Activated CD8-positive, alpha-beta T cell treated with anti-CD3 and anti-CD28 coated beads for 36 hours (primary cell): Measurements from ENCODE around the gene AGRN. TPM values are rescaled to one million over a fixed set of nuclear protein-coding genes. Genes with fewer than 3 reads are reported as not detected.

Experiments used
- ATAC-seq: fragments of 200-7000 bp; cut with Tn5 transposase; one replicate; pipeline ENCODE4 v1.10.0; 2021; ENCODE audit warnings: mild to moderate bottlenecking, moderate library complexity
- CTCF ChIA-PET: fragments of 350-600 bp; sonication (Branson Sonifier 250); formaldehyde crosslinking; loops from one replicate; lab custom pipeline; 2021; ENCODE audit warnings: antibody characterized with exemption; lab: Charles Lee
- POLR2A ChIA-PET: fragments of 350-600 bp; sonication (Branson Sonifier 250); formaldehyde crosslinking; loops from one replicate; lab custom pipeline; 2021; ENCODE audit warnings: antibody characterized with exemption; lab: Charles Lee
- DNase-seq: peaks from one replicate; pipeline ENCODE4 v3.0.0-alpha.2; 2020
- H3K27ac Mint-ChIP-seq: one replicate; pipeline ENCODE4 v1.8.0; 2021; ENCODE audit warnings: mild to moderate bottlenecking, mixed read lengths
- H3K27me3 Mint-ChIP-seq: one replicate; pipeline ENCODE4 v1.8.0; 2021; ENCODE audit warnings: mixed read lengths
- H3K36me3 Mint-ChIP-seq: one replicate; pipeline ENCODE4 v1.8.0; 2021; ENCODE audit warnings: low read depth, mixed read lengths
- H3K4me1 Mint-ChIP-seq: one replicate; pipeline ENCODE4 v1.8.0; 2021; ENCODE audit warnings: low read depth, mixed read lengths
- H3K4me3 Mint-ChIP-seq: one replicate; pipeline ENCODE4 v1.8.0; 2021; ENCODE audit warnings: mild to moderate bottlenecking, moderate library complexity, mixed read lengths
- H3K9me3 Mint-ChIP-seq: one replicate; pipeline ENCODE4 v1.8.0; 2021; ENCODE audit warnings: mixed read lengths
- intact Hi-C: fragments of 100-400 bp; cut with micrococcal nuclease; formaldehyde crosslinking; loops from one replicate; pipeline ENCODE4 v1.10.0; 2022
- total RNA-seq, 2 experiments: library from RNA; stranded (reverse); gene quantifications; one replicate each; pipeline ENCODE4 v1.2.3, GENCODE V29; 2021
- TF ChIP-seq, protein P1 (sequence below): fragments of 200-600 bp; IDR thresholded peaks from one replicate; pipeline ENCODE4 v1.8.0; 2022; ENCODE audit warnings: antibody characterized with exemption, mild to moderate bottlenecking

The AGRN gene
- total RNA-seq, 2 experiments from 2014 or later = 64.9 to 68.0 TPM

DNA sequence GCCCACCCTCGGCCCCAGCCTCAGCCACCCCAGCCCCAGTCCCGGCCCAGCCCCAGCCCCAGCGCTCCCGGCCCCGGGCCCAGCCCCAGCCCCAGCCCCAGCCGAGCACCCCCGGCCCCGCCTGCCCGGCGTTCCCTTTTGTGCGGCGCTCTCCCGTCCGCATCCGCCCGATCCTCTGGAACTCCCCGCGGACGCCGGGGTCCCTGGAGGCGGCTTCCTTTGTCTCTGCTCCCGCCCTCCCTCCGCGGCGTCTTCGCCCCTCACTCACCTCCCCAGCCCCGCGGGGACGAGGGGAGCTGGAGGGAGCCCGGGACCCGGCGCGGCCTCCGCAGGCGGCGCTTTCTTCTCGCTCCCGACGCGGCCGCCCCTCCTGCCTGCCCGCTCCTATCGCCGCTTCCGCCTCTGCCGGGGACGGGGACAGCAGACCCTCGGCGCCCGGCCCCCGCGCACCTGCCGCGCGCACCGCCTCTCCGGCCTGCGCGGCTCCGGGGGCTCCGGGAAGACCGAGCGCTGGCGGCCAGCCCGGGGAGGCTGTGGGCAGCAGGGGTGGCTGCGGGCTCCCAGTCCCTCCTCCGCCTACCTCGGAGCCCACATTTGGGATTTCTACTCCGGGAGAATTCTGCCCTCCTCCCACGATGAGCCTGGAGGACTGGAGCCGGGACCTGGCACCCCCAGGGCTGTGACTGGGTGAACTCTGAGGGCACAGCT lies 14.0 kb downstream of the AGRN start:
- Mint-ChIP-seq H3K4me1 (peaks cover 17% of the 10 kb centered on the region), H3K9me3 (no peaks in the 10 kb centered on the region), H3K27ac (no peak overlapping the region), H3K27me3 (peaks cover 27% of the 10 kb centered on the region), H3K4me3 (peak overlapping the region; percentile 66), H3K36me3 (no peaks in the 10 kb centered on the region)
- ATAC-seq (peak; percentile 9), DNase-seq (peak; percentile 37)
- ChIA-PET POLR2A (interaction anchor here (0.9 to 2.3 kb wide), 6 partner anchors 11 to 171 kb away, joined by 3 to 8 read pairs (median 4); partner anchors contain the start of gene ISG15), CTCF (interaction anchor here (0.6 to 3.6 kb wide), 18 partner anchors 10 to 340 kb away, joined by 3 to 38 read pairs (median 4); partner anchors contain the start of gene ISG15)
- intact Hi-C loops = no loop called here
- TF ChIP-seq, protein P1, sequence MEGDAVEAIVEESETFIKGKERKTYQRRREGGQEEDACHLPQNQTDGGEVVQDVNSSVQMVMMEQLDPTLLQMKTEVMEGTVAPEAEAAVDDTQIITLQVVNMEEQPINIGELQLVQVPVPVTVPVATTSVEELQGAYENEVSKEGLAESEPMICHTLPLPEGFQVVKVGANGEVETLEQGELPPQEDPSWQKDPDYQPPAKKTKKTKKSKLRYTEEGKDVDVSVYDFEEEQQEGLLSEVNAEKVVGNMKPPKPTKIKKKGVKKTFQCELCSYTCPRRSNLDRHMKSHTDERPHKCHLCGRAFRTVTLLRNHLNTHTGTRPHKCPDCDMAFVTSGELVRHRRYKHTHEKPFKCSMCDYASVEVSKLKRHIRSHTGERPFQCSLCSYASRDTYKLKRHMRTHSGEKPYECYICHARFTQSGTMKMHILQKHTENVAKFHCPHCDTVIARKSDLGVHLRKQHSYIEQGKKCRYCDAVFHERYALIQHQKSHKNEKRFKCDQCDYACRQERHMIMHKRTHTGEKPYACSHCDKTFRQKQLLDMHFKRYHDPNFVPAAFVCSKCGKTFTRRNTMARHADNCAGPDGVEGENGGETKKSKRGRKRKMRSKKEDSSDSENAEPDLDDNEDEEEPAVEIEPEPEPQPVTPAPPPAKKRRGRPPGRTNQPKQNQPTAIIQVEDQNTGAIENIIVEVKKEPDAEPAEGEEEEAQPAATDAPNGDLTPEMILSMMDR = no peak

DNA sequence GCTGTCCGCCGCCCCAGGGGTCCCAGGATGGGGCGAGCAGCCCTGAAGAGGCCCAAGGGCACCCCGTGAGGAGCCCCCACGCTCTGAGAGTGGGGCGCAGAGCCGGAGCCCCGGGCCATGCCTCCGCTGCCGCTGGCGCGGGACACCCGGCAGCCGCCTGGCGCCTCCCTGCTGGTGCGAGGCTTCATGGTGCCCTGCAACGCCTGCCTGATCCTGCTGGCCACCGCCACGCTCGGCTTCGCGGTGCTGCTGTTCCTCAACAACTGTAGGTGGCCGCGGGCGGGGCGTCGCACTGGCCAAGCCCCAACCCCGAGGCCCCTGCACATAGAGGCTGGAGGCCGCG lies 14.5 kb downstream of the AGRN start:
- Mint-ChIP-seq H3K4me1 (peaks cover 23% of the 10 kb centered on the region), H3K9me3 (no peaks in the 10 kb centered on the region), H3K27me3 (peaks cover 31% of the 10 kb centered on the region), H3K4me3 (peak overlapping the region; percentile 66), H3K27ac (peak overlapping the region; percentile 57), H3K36me3 (no peaks in the 10 kb centered on the region)
- DNase-seq (no peak), ATAC-seq (no peak)
- CTCF ChIA-PET = interaction anchor here (1.4 to 3.6 kb wide), 4 partner anchors 16 to 216 kb away, joined by 3 to 38 read pairs (median 10); no protein-coding TSS in a partner anchor
- intact Hi-C loops = no loop called here
- POLR2A ChIA-PET = interaction anchor here (0.9 to 2.3 kb wide), 3 partner anchors 10 to 30 kb away, joined by 3 to 7 read pairs (median 4); no protein-coding TSS in a partner anchor
- TF ChIP-seq, protein P1 = no peak

DNA sequence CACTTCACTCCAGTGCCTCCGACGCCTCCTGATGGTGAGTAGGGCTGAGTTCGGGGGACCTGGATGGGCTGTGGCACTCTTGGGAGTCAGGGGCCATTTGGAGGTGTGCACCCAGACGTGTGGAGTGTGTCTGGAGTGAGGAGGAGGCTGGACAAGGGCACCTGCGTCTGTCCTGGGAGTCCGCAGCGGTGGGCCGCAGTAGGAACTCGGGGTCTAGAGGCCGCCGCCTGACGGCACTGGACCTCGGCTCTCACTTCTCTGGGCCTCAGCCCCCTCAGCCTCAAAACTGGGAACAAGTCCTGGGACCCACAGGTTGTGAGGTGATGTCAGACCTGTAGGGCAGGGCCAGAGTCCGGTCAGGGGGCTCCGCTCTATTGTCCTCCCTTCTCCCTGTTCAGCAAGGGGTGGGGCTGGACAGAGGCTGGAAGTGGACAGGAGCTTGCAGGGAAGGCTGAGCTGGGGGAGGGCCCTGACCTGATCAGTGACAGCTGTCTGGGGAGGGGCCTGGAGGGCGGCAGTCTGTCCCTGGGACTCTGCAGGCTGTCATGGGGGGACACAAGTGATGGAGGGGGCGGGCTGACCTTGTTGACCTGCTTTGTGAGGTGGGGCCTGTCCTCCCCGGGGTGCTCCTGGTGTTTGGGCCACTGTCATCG lies 15.5 kb downstream of the AGRN start:
- Mint-ChIP-seq H3K27me3 (peaks cover 34% of the 10 kb centered on the region), H3K27ac (no peak overlapping the region), H3K4me1 (peaks cover 27% of the 10 kb centered on the region), H3K9me3 (no peaks in the 10 kb centered on the region), H3K4me3 (no peak overlapping the region), H3K36me3 (no peaks in the 10 kb centered on the region)
- TF ChIP-seq, protein P1 = no peak
- ChIA-PET POLR2A (interaction anchor here (0.9 kb wide), 1 partner anchor 87 kb away, joined by 3 read pairs; no protein-coding TSS in a partner anchor), CTCF (interaction anchor here (0.9 to 1.1 kb wide), 2 partner anchors 23 to 29 kb away, joined by 3 read pairs; no protein-coding TSS in a partner anchor)
- intact Hi-C loops = no loop called here
- ATAC-seq = no peak
- DNase-seq = no peak

DNA sequence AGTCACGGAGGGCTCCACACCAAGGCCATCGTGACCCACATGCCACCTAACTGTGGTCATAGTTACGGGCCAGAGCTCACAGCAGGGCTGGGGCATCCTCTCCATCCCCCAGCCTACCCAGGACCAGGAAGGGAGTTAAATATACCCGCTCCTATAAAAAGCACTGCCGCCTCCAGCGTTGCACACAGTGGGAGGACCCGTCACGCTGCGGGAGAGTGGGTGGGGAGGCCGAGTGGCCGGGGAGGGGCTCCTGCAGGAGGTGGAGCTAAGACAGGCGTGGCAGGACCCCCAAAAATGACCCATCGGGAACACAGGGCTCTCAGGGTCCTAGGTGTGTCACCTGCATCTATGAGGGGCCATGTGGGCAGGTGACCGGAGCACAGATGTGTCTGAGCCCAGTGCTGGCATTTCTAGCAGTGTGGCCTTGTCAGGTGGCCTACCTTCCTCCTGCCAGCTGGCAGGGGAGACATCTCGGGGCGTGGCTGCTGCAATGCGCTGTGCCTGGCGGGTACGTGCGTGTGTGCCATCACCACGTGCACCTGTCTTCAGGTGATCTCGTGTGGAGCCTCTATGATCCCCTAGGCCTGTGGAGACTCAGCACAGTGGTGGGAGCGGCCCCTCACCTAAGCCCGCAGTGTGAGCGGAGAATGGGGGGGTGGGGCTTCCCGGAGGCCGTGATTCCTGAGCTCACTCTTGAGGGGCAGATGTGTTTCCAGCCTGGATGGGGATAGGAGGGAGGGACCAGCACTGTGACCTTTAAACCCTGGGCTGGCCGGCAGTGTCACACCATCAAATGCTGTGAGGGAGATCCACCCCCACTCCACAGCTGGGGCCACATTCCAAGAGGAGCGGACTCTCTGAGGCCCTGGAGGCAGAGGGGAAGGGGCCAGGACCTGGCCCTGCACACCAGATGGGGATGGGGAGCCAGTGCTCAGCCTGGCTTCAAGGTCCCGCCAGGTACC lies 17.7 kb downstream of the AGRN start:
- no peak overlapping the region for H3K27ac Mint-ChIP-seq
- CTCF ChIA-PET = interaction anchor here (3.6 kb wide), 1 partner anchor 26 kb away, joined by 21 read pairs; no protein-coding TSS in a partner anchor
- peaks cover 27% of the 10 kb centered on the region for H3K27me3 Mint-ChIP-seq

More for the DNA sequence above, 17.7 kb downstream of the AGRN start:
- DNase-seq (no peak), ATAC-seq (no peak)
- H3K36me3 Mint-ChIP-seq = no peaks in the 10 kb centered on the region
- POLR2A ChIA-PET = interaction anchor here (0.6 to 4.7 kb wide), 6 partner anchors 22 to 92 kb away, joined by 3 to 30 read pairs (median 4); partner anchors contain the start of gene ISG15
- no peaks in the 10 kb centered on the region for H3K9me3 Mint-ChIP-seq
- intact Hi-C loops = no loop called here
- H3K4me1 Mint-ChIP-seq = peaks cover 20% of the 10 kb centered on the region
- TF ChIP-seq, protein P1 = no peak
- H3K4me3 Mint-ChIP-seq = no peak overlapping the region
